ENCODE measurements around the gene FKBP2.

FKBP2 gene

DNA sequence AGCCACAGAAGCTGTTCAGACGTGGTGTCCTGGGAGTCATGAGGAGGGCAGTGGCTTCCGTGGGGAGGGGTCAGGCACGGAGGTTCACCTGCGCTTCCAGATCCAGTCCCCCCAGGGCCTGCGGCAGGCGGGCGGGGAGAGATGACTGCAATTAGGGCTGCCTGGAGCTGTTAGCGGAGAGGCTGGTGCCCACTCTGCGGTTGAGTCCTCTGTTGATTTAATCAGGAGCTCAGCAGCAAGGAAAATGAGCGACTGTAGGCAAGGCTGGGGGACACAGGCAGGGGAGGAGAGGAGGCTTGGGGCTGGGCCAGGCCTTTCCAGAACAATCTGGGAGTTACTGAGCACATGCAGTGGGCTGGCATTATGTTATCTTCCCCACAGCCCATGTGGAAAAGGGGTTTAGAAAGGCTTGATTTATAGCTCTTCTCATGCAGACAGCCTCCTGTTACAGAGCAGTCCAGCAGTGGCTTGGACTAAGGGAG, 23.5 kb downstream of the FKBP2 start:
- DNase-seq (ENCODE audit: low read depth), result no peak

DNA sequence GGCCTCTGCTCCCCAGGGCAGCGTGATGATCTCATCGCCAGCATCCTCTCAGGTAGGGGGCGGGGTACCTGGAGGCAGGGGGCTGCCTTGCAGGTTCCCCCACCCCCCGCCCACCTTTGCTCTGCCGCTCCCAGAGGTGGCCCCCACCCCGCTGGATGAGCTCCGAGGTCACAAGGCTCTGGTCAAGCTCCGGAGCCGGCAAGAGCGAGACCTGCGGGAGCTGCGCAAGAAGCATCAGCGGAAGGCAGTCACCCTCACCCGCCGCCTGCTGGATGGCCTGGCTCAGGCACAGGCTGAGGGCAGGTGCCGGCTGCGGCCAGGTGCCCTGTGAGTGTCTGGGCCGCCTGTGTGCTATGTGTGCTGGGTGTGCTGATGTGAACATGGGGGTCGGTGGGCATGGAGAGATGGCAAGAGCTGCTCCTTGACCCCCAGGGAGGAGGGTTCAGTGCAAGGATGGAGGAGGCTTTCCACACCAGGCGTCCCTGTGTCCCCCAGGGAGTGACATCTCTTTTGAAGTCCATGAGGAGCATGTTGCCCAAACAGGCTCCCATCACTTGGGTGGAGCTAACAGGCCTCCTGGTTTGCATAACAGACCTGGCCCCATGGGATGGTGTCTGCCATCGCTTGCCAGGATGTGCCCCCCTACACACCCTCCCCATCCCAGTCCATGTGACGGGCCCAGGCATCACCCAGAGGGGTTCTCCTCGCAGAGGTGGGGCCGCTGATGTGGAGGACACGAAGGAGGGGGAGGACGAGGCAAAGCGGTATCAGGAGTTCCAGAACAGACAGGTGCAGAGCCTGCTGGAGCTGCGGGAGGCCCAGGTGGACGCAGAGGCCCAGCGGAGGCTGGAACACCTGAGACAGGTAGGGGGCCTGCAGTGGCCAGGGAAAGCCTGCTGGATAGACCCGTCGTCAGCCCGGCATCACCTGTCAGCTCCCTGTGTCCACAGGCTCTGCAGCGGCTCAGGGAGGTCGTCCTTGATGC, 24.6 kb downstream of the FKBP2 start:
- DNase-seq (ENCODE audit: low read depth), result no peak

DNA sequence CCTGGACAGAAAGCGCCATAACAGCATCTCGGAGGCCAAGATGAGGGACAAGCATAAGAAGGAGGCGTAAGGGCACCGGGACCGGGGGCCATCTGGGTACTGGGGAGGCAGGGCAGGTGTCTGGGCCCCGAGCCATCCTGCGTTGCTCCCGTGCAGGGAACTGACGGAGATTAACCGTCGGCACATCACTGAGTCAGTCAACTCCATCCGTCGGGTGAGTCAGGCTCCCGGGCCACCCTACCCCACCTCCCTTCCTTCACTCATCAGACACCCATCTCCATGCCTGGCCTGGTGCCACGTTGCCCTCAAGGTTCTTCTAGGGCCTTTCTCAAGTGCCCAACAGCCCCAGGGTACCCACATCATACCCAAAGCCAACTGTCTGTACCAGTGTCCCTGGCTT, 25.4 kb downstream of the FKBP2 start:
- DNase-seq (ENCODE audit: low read depth), result no peak

DNA sequence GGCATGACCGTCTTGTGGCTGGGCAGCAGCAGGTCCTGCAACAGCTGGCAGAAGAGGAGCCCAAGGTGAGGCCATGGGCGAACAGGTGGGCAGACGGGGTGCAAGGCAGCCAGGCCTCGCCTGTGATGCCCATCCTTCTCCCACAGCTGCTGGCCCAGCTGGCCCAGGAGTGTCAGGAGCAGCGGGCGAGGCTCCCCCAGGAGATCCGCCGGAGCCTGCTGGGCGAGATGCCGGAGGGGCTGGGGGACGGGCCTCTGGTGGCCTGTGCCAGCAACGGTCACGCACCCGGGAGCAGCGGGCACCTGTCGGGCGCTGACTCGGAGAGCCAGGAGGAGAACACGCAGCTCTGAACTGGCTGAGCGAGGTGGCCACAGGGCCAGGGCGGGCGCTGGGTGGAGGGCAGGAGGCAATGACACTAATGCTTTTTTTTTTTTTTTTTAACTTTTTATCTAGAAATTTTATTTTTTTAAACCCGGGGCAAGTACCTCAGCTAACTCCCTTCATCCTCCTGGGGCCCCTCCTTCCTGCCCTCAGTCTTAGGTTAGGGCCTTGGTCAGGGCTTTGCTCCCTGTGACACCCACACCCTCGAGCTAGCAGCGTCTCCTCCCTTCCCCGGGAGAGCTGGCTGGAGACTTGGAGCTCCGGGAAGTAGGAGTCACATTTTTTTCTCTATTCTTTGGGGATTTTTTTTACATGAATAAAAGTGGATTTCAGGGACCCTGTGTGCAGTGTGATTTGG, 26.5 kb downstream of the FKBP2 start:
- DNase-seq (ENCODE audit: low read depth), result no peak

DNA sequence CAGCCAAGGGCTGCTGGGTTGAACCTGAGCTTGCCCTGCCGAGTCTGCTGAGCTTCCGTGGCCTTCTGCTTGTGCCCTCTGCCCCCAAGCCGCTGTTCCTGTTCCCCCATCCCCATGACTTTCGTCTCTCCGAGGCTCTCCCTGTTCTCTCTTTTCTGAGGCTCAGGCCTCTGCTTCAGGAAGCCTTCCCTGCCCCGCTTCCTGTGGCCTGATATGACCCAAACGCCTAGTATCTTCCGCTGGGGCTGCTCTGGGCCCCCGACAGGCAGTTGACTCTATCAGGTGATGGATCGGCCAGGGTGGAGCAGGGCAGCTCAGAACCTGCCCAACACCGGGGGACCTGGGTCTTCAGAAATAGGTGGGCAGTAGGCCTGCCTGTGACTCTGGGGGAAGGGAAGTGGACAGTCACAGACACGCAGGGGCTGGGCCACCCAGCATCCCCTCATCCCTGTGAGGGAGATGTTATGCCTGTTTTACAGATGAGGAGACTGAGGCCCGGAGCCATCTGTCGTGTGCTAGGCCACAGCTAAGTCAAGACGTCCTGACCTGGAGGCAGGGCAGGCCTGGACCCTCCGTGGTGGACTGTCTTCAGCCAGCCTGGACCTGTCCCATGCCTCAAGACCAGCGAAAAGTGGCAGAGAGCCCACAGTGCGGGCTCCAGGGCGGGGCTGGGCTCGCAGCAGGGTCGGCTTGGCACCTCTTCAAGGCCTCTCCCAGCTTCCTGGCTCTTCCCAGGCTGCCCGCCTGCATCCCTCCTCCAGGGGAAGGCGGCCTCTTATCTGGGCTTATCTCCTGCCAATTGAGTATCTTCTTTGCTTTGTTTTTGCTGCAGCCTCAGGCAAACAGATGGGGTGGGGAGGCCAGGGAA, 27.4 kb downstream of the FKBP2 start:
- DNase-seq (ENCODE audit: low read depth), result no peak

DNA sequence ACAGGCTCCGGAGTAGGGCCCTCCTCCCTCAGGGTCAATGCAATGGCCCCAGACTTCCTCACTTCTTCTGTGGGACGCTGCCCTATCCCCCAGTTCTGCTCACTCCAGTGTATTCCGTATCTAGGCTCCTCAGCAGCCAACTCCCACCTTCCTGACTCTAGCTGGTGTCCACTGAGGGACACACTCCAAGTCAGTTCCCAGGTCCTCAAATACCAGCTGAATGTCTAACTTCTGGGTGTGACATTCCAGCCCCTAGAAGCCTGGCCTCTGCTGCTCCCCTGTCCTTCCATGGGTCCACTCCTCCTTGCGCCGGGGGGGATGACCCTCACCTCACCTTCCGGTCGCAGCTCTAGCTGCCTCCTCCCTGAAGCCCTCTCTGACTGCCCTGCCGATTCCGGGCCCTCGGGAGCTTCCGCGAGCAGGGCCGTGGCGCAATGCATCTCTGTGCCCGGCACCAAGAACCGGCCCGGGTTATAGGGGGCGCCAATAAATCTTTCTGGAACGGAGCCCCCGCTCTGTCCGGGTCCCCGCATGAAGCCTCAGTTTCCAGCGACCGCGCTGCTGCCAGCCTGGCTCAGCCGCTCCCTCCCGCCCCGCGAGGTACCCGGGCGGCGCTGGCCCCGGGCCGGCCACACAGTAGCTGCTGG, 28.1 kb downstream of the FKBP2 start:
- DNase-seq (ENCODE audit: low read depth), result no peak

DNA sequence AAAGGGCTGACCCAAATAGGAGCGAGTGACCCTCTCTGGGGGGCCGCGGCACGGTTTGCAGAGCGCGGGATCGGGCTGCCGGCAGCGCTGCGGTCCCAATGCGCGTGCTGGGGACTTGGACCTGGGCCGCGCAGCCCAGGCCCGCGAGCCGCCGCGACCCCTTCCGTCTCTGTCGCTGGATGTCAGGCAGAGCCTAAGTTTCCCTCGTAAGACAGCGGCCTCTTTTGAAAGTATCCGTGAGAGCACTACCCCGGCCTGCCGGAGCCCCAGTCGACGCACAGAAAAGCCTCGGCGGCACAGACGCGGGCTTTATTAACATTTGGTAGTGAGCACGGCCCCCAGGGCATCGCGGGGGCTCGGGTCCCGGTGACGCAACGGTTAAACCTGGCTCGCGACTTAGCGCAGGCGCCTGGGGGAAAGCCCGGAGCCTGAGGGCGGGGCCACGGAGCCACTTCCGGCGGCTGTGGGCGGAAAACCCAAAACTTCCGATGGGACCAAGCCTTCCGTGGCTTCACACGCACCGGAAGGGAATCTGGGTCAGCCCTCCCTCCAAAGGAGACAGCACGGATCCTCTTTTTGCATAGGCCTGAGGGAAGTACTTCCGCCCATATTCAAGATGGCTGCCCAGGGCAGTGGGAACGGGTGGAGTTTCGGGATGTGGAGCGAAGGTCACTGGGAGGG, 28.8 kb downstream of the FKBP2 start:
- DNase-seq (ENCODE audit: low read depth), result peak; percentile 97

DNA sequence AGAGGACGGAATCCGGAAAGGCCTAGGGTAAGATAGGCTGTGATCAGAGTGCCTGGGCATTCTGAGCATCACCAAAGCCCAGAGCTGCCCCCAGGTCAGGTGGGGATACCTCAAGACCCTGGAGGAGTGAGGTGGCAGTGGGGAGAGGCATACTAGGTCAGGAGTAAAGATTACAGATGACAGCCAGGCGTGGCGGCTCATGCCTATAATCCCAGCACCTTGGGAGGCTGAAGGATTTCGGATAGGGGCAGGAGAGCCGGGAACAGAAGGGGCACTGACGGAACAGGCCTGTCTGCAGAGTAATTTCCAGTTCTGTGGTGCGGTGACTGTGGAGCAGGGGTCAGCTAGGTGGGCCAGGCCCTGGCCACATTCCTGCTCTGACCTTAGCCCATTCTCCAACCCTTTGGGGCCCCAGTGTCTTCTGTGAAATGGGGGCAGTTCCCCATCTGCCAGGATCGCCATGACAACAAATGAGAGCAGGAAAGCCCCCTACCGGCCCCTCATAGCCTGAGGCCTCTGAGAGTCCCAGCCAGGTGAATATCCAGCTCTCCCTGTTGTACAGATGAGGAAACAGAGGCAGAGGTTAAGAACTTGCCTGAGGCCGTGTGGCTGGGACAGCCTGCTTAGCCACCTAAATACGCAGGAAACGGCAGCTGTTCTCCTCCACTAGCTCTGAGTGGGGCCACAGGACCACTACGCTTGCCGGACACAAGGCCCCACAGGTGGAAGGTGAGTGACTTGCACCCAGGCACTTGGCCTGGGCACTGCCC, 34.3 kb downstream of the FKBP2 start:
- DNase-seq (ENCODE audit: low read depth), result no peak

DNA sequence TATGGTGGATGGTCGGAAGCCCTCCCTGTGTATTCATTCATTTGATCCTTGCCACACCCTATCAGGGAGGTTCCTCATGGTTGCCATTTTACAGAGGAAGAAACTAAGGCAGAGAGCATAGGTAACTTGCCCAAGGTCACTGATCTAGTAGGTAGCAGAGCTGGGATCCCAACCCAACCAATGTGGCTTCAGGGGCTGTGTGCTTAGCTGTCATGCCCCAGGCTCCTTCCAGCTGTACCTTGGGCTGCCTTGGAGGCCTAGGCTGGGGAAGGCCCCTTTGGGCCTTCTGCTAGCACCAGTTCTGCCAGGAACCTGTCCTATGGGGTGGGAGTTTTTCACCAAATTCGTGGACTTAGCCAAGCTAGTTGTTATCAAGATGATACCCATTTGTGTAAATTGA, 34.9 kb downstream of the FKBP2 start:
- no peak for DNase-seq (ENCODE audit: low read depth)

DNA sequence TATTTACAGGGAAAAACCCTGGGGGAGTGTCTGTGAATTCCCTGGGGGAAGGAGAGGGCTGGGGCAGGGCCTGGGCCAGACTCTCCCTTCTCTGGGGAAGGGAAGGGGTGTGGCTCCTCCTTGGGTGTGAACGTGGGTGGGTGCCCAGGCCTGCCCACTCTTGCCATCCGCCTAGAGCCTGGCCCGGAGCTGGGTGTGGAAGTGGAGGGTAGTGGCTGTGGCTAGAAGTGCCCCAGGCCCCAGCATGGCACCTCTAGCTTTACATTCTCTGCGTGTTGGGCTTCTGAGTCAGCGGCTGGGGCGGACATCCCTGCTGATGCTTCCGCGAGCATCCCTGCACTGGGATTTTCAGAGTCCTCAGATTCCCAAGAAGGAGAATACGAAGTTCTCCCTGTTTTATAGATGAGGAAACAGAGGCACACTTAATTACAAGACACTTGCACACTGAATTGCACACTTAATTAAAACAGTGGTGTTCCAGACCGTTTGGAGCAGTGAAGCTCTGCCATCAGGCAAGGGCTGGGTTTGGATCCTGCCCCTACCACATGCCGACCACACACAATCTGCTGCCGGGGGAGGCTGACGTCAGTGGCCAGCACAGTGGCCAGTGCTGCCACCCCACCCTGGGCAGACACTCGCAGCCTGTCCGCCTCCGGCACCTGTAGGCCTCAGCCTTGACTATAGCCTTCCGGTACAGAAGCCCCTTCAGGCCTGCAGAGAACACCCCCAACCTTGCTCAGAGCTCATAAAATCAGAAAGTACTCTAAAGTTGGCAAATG, 35.9 kb downstream of the FKBP2 start:
- no peak for DNase-seq (ENCODE audit: low read depth)

DNA sequence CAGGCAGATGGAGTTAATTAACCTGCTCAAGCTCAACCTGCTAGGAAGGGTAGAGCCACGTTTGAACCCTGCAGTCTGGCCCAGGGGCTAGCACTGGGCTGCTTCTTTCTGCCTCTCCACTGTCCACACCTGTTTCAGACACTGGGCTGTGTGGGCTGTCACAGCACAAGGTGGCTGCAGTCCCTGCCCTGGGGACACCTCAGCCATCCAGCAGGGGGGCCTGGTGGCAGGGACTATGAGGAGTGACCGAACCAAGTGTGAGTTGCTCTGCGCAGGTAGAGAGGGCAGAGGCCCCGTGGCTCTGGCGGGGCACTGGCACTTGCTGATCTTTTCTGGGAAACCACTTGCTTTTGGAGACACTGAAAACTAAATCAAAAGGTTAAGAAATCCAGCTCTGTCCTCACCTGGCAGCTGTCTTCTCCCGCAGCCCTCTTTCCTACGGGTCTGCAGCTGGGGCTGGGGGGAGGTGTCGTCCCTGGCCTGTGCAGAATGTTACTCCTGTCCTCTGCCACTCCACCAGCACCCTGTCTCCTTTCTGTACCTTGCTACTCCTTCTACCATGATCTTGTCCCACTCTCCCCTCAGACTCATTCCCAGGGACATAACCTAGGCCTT, 37.8 kb downstream of the FKBP2 start:
- no peak for DNase-seq (ENCODE audit: low read depth)

DNA sequence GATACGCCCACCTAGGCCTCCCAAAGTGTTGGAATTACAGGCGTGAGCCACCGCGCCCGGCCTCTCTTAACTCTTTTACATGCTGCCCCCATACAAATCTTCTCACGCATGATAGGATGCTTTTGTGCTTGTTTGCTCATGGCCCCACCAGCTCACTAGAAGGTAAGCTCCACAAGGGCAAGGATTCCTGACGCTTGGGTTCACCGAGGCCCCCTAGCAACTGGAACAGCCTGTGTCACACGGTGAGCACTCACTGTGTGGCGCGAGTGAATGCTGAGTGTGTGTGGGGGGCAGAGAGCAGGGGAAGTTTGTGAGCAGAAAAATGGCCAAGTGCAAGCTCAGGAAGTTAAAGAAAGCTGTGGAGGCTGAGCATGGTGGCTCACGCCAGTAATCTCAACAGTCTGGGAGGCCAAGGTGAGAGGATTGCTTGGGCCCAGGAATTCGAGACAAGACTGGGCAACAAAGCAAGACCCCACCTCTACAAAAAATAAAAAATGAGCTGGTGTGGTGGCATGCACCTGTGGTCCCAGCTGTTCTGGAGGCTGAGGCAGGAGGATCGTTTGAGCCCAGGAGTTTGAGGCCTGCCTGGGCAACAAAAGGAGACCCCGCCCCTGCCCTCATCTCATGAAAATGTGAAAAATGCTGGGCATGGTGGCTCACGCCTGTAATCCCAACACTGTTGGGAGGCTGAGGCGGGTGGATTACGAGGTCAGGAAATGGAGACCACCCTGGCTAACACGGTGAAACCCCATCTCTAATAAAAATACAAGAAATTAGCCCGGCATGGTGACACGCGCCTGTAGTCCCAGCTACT, 41.3 kb downstream of the FKBP2 start:
- DNase-seq (ENCODE audit: low read depth), result no peak

DNA sequence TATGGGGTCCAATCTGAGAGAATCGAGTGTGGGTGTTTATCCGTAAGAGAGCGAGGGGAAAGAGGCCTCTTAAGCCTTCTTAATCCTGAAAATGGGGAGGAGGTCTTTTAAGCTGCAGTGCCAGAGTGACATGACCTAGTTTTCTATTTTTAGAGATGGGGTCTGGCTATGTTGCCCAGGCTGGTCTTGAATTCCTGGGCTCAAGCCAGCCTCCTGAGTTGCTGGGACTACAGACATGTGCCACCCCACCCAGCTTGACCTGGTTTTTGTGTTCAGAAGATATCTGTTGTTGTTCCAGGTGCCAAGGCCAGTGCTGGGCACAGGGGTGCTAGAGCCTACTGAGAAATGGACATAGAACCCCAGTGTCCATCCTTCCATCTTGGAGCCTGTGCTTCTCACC, 42.2 kb downstream of the FKBP2 start:
- DNase-seq (ENCODE audit: low read depth), result no peak

DNA sequence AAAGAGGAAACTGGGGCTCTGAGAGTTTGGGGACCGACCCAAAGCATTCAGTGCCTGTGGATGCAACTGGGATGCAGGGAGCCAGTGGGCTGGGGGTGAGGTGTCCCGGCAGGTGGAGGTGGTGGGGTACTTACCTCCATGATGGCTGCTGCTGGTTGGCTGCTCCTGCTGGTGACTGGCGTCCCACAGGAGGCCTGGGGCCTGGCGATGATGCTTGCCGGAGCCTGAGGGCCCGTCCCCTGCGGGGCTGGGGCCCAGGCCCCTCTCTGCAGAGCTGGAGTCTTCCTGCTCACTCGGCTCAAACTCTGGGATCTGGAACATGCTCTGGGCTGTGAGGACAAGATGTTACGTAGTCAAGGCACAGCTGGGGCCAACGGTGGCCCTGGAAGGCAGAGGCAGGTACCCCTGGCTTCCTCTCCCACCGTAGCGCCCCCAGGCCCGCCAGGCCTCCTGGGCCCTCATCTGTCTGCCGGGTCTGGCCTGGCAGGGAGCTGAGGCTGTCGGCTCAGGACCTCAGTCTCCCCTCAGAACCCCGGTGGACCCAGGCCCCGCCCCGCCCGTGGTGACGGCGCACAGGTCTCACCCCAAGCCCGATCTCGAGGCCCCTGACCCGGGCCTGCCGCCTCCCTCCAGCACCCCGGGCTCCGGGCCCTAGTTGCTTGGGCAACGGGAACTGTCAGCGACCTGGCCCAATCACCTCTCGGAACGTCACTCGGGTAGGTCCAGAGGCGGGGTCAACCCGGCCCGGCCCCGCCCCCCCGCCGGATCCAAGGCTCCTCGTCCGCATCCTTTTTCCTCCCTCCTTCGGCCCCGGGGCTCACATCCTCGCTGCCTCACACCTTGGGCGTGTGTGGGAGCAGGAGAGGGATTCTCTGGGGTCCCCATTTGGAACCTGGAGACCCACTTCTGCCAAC, 43.4 kb downstream of the FKBP2 start, which contains the start of gene BAD:
TSS of gene BAD (minus strand) at position 618 of the 914 bp plus-strand sequence. CDS start at position 321, 297 bp downstream.
- DNase-seq (ENCODE audit: low read depth), result peak; percentile 90

DNA sequence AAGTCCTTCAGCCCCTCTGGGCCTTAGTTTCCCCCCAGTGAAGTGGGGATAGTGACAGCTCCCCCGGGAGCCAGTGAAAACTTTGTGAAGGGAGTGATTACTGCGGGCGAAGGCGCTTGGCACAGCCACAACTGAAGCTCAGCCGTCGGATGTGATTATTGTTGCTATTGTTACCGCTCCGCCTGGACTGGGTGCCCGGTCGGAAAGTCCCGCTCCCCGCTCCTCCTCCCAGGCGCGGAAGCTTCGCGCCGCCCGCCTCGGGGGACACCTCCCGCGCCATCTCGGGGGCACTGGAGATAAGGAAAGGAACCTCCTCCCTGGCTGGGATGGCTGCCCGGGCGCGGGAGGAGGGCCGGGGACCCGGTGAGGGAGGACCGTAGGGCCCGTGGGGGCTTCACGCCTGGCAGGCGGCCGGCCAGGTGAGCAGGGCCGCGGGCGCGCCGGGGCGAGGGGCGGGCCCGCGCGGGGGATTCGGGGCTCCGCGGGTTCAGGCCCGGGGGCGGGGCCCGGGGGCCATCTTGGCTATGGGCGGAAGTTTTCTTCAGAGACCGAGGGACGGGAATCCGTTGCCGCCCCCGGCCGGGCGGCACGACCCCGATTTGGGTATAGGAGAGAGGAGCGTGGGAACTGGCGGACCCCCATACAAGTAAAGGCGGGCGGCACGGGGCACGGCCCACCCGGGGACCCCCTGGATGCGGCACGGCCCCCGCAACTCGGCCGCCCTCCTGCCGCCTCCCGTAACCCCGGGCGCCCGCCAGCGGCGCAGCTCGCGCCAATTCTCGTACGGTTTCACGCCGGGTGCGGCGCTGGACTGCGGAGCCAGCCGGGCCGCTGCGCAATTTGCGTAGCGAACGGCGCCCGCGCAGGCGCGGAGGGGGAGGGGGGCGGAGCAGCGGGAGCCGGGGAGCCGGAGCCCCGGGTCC, 44.3 kb downstream of the FKBP2 start, which contains the start of gene GPR137:
TSS of gene GPR137 (plus strand) at position 887 of the 923 bp plus-strand sequence. CDS start 677 bp downstream, outside the sequence.
- peak; percentile 85 for DNase-seq (ENCODE audit: low read depth)

All from activated T-helper 9 cell treated with anti-CD3 and anti-CD28 coated beads, Interleukin-2, amount 50 U/mL, for 16 hours (primary cell).